PC-3 (cell line): Measurements from ENCODE around the gene RHBDD1.
A peak's percentile ranks its signal among the peaks of the same experiment; 100 is the strongest.

ENCODE experiments used
- EZH2 ChIP-seq: fragments of 300-600 bp; sonication (generic); IDR thresholded peaks from one replicate; pipeline ENCODE4 v1.6.1; 2017; ENCODE audit warnings: antibody characterized with exemption, mild to moderate bottlenecking, low read length; ENCODE audit not compliant: unreplicated experiment
- TF ChIP-seq, protein P1 (sequence below): fragments of 300-600 bp; sonication (generic); conservative IDR thresholded peaks from 2 replicates; pipeline ENCODE4 v1.5.1; 2017; ENCODE audit warnings: antibody characterized with exemption, low read depth, mild to moderate bottlenecking, low read length

DNA sequence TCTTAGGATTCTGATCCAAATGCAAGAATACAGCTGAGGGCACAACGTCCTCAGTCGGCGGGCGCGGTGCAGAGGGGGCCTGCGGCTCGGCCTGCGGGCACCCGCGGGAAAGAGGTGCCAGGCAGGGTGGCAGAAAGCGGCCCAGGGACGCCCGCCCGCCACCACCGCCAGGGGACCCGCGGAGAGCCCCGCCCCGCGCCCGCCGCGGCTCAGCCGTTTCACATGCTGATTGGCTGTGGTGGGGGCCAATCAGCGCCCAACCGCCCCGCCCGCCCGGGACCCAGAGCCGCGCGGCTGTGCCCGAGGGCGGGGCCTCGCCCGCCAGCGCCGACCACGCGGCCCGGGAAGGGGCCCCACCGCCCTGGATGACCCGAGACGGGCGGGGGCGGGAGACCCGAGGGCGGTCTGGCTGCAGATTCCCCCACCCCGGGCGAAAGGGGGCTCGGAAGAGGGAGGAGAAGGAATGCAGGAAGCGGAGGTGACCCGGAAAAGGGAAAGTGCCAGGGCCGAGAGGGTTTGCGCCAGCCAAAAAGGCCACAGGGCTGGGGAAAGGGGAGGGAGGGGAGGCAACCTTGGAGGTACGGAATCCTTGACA, 44.3 kb upstream of the RHBDD1 start:
- TF ChIP-seq, protein P1, sequence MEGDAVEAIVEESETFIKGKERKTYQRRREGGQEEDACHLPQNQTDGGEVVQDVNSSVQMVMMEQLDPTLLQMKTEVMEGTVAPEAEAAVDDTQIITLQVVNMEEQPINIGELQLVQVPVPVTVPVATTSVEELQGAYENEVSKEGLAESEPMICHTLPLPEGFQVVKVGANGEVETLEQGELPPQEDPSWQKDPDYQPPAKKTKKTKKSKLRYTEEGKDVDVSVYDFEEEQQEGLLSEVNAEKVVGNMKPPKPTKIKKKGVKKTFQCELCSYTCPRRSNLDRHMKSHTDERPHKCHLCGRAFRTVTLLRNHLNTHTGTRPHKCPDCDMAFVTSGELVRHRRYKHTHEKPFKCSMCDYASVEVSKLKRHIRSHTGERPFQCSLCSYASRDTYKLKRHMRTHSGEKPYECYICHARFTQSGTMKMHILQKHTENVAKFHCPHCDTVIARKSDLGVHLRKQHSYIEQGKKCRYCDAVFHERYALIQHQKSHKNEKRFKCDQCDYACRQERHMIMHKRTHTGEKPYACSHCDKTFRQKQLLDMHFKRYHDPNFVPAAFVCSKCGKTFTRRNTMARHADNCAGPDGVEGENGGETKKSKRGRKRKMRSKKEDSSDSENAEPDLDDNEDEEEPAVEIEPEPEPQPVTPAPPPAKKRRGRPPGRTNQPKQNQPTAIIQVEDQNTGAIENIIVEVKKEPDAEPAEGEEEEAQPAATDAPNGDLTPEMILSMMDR, result peak; percentile 18; the same call in 1 of the 2 replicates
- TF ChIP-seq EZH2, result no peak
